Measurements from ENCODE around the gene DST.
"Not testable (repeated sequence)": the region's sequence is repeated elsewhere in the genome, so short reads cannot be mapped to it uniquely, and the experiment has no call there.

DST gene

DNA sequence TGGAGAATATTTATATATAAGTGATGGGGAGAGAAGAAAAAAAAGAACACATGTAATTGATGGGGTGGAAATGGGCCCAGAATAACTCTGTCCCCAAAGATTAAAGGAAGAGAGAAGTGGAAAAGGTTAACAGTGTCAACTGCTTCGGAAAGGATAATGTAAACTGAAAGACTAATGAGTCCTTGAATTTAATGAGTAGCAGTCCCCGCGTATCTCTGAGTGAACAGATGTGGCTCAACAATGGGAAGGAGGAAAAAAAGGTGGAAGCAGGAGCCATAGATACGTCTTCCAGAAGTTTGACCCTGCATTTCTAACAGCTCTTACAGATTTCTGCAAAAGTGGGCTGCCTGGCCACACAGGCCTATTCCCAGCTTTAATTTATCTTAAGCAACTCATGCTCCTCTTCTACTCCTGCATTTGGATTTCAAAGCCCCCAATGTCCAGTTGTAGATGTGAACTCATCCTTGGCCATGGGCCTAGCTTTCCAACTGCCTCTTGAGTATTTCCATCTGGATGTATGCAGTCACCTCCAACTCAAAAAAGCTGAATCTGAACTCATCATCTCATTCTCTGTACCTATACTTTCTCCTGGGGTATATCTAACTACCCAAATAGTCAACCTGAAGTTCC lies 61.3 kb downstream of the DST start:
- Mint-ChIP-seq H3K27me3 (no peaks in the 10 kb centered on the region), H3K4me1 (no peaks in the 10 kb centered on the region), H3K9me3 (no peaks in the 10 kb centered on the region), H3K4me3 (no peak overlapping the region), H3K27ac (no peak overlapping the region), H3K36me3 (ENCODE audit: low read depth) (no peaks in the 10 kb centered on the region)
- ATAC-seq (no peak), DNase-seq (no peak)

DNA sequence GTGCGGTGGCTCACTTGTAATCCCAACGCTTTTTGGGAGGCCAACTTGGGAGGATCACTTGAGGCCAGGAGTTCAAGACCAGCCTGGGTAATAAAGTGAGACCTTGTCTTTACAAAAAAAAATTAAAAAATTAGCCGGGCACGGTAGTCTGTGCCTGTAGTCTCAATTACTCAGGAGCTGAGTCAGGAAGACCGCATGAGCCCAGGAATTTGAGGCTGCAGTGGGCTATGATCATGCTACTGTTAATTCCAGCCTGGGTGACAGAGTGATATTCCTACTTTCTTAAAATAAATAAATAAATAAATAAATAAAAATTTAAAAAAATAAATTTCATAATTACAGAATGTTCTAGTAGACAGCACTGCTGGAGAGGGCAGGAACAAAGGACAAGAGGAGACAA lies 62.4 kb downstream of the DST start:
- Mint-ChIP-seq H3K27ac (no peak overlapping the region), H3K27me3 (no peaks in the 10 kb centered on the region), H3K36me3 (ENCODE audit: low read depth) (no peaks in the 10 kb centered on the region), H3K9me3 (no peaks in the 10 kb centered on the region), H3K4me1 (no peaks in the 10 kb centered on the region), H3K4me3 (no peak overlapping the region)
- no peak for DNase-seq
- no peak for ATAC-seq

DNA sequence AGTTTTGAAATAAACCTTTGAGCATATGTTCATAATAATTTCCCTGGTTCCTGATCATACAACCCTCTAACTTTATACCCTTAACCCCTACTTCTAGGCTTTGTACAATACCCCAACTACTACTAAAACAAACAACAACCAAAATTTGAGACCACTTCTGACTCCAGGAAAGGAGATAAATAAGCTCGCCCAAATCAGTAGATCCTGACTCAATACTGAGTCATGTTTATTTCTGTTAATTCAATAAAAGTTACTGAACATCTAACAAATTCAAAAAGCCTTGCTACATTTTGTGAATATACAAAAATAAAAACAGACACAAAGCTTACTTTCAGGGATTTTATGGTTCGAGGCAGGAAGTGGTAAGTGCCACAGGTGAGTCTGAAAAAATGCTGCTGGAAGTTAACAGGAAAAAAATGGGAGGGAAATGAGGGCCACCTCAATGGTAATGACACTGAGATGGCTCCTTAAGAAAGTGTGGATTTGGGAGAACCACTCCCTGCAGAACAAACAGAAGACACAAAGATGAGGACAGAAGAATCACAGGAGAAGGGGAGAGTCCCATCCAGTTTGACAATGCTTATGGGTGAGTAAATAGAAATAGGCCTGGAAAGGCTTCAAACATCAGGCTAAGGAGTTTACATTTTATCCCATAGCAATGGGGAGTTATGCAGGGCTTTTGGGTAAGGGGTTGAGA lies 63.4 kb downstream of the DST start:
- DNase-seq: no peak
- no peaks in the 10 kb centered on the region for H3K27me3 Mint-ChIP-seq
- H3K4me1 Mint-ChIP-seq: no peaks in the 10 kb centered on the region
- no peak overlapping the region for H3K4me3 Mint-ChIP-seq
- no peaks in the 10 kb centered on the region for H3K36me3 Mint-ChIP-seq (ENCODE audit: low read depth)
- H3K27ac Mint-ChIP-seq: no peak overlapping the region
- no peak for ATAC-seq
- no peaks in the 10 kb centered on the region for H3K9me3 Mint-ChIP-seq

GRCh38 chr6:56575736-56576135 lies 67.0 kb downstream of the DST start:
- DNase-seq (no peak), ATAC-seq (no peak)
- H3K27ac Mint-ChIP-seq: no peak overlapping the region
- H3K36me3 Mint-ChIP-seq (ENCODE audit: low read depth): no peaks in the 10 kb centered on the region
- no peaks in the 10 kb centered on the region for H3K27me3 Mint-ChIP-seq
- no peak overlapping the region for H3K4me3 Mint-ChIP-seq
- no peaks in the 10 kb centered on the region for H3K4me1 Mint-ChIP-seq
- H3K9me3 Mint-ChIP-seq: no peaks in the 10 kb centered on the region

- no peak overlapping the region for H3K4me3 Mint-ChIP-seq
- no peaks in the 10 kb centered on the region for H3K27me3 Mint-ChIP-seq
- ATAC-seq: no peak
- H3K27ac Mint-ChIP-seq: no peak overlapping the region
- no peak for DNase-seq
- H3K4me1 Mint-ChIP-seq: no peaks in the 10 kb centered on the region
- no peaks in the 10 kb centered on the region for H3K9me3 Mint-ChIP-seq
- no peaks in the 10 kb centered on the region for H3K36me3 Mint-ChIP-seq (ENCODE audit: low read depth)
These were observed 68.4 kb downstream of the DST start for GRCh38 chr6:56574292-56574691.

DNA sequence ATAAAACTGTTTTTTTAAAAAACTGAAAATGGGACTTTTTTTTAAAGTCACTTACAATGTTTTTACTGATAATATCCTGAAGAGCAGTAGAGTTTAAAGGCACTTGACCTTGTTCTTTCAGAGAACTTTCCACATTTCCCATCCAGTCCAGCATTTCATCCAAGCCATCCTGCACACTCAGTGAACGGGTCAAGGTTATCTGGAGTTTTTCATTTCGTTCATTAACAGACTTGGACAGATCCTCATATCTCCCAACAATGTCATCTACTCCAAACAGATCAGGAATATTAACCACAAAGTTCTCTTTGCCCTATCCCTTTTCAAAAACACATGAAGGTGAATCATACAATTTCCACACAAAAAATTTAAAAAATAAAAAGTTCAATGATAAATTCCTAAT lies 69.1 kb downstream of the DST start:
- ATAC-seq (no peak), DNase-seq (no peak)
- Mint-ChIP-seq H3K4me3 (no peak overlapping the region), H3K36me3 (ENCODE audit: low read depth) (no peaks in the 10 kb centered on the region), H3K9me3 (no peaks in the 10 kb centered on the region), H3K27me3 (no peaks in the 10 kb centered on the region), H3K4me1 (no peaks in the 10 kb centered on the region), H3K27ac (no peak overlapping the region)

- H3K4me3 Mint-ChIP-seq: no peak overlapping the region
- ATAC-seq (no peak), DNase-seq (no peak)
- no peaks in the 10 kb centered on the region for H3K4me1 Mint-ChIP-seq
- no peaks in the 10 kb centered on the region for H3K27me3 Mint-ChIP-seq
- H3K27ac Mint-ChIP-seq: no peak overlapping the region
- no peaks in the 10 kb centered on the region for H3K36me3 Mint-ChIP-seq (ENCODE audit: low read depth)
- no peaks in the 10 kb centered on the region for H3K9me3 Mint-ChIP-seq
These were observed 69.8 kb downstream of the DST start for GRCh38 chr6:56572788-56573471.

- no peak overlapping the region for H3K4me3 Mint-ChIP-seq
- no peak for ATAC-seq
- H3K27me3 Mint-ChIP-seq: no peaks in the 10 kb centered on the region
- H3K36me3 Mint-ChIP-seq (ENCODE audit: low read depth): no peaks in the 10 kb centered on the region
- no peak for DNase-seq
- no peaks in the 10 kb centered on the region for H3K4me1 Mint-ChIP-seq
- H3K9me3 Mint-ChIP-seq: no peaks in the 10 kb centered on the region
- H3K27ac Mint-ChIP-seq: no peak overlapping the region
These were observed 71.1 kb downstream of the DST start for GRCh38 chr6:56571605-56572004.

DNA sequence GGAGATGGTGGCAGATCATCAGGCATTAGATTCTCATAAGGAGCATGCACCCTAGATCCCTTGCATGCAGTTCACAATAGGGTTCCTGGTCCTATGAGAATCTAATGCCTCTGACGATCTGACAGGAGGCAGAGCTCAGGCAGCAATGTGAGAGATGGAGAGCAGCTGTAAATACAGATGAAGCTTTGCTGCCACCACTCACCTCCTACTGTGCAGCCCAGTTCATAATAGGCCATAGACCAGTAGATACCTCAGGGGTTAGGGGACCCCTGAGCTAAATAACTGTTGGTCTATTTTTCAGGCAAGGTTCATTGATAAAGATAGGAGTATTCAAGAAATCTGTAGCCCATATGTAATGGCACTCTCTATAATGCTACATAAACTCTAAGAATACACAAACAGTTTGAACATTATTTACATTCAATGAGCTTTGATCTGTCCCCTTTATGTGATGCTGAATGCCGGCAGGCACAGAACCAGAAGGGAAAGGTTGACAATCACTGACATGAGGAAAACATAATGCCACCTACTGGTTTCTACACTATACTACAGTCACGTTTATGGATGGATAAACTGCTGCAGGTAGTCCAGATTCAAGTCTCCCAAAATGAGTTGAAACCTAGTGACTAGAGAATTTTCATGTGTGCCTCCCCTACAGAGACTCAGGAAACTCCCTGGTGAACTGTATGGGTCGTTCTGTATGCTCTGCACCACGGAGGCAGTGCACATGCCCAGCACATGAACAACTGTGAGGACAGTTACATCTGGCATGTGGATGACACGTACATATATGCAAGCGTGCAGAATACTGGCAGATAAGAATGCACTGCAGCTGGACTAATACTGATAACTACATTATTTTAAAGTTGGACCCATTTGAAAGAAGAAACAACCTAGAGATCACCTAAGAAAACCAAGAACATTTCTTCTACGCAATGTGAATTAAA lies 72.0 kb downstream of the DST start:
- no peaks in the 10 kb centered on the region for H3K27me3 Mint-ChIP-seq
- ATAC-seq (no peak), DNase-seq (no peak)

GRCh38 chr6:56567501-56567900 lies 75.2 kb downstream of the DST start:
- Mint-ChIP-seq H3K27me3 (no peaks in the 10 kb centered on the region), H3K9me3 (no peaks in the 10 kb centered on the region), H3K36me3 (ENCODE audit: low read depth) (no peaks in the 10 kb centered on the region), H3K4me1 (no peaks in the 10 kb centered on the region), H3K4me3 (no peak overlapping the region), H3K27ac (no peak overlapping the region)
- DNase-seq (no peak), ATAC-seq (no peak)

More for the DNA sequence above, 72.0 kb downstream of the DST start:
- no peak overlapping the region for H3K4me3 Mint-ChIP-seq
- no peak overlapping the region for H3K27ac Mint-ChIP-seq
- no peaks in the 10 kb centered on the region for H3K36me3 Mint-ChIP-seq (ENCODE audit: low read depth)
- no peaks in the 10 kb centered on the region for H3K9me3 Mint-ChIP-seq
- H3K4me1 Mint-ChIP-seq: no peaks in the 10 kb centered on the region

DNA sequence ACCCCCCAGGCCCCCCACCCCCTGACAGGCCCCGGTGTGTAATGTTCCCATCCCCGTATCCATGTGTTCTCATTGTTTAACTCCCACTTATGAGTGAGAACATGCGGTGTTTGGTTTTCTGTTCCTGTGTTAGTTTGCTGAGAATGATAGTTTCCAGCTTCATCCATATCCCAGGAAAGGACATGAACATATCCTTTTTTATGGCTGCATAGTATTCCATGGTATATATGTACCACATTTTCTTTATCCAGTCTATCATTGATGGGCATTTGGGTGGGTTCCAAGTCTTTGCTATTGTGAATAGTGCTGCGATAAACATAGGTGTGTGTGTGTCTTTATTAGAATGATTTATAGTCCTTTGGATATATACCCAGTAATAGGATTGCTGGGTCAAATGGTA lies 80.0 kb downstream of the DST start:
- H3K4me3 Mint-ChIP-seq; DNase-seq; H3K27ac Mint-ChIP-seq; ATAC-seq; H3K27me3 Mint-ChIP-seq; H3K36me3 Mint-ChIP-seq (ENCODE audit: low read depth); H3K4me1 Mint-ChIP-seq; H3K9me3 Mint-ChIP-seq: not testable (repeated sequence)

GRCh38 chr6:56556751-56557540 lies 85.7 kb downstream of the DST start:
- Mint-ChIP-seq H3K36me3 (ENCODE audit: low read depth) (no peaks in the 10 kb centered on the region), H3K4me1 (no peaks in the 10 kb centered on the region), H3K27me3 (no peaks in the 10 kb centered on the region), H3K27ac (no peak overlapping the region), H3K9me3 (no peaks in the 10 kb centered on the region), H3K4me3 (no peak overlapping the region)
- ATAC-seq (no peak), DNase-seq (no peak)

- DNase-seq: no peak
- no peaks in the 10 kb centered on the region for H3K27me3 Mint-ChIP-seq
- no peak for ATAC-seq
- H3K4me3 Mint-ChIP-seq: no peak overlapping the region
- no peak overlapping the region for H3K27ac Mint-ChIP-seq
- H3K36me3 Mint-ChIP-seq (ENCODE audit: low read depth): no peaks in the 10 kb centered on the region
- no peaks in the 10 kb centered on the region for H3K4me1 Mint-ChIP-seq
- no peaks in the 10 kb centered on the region for H3K9me3 Mint-ChIP-seq
These were observed 87.2 kb downstream of the DST start for GRCh38 chr6:56555438-56555872.

Measured in activated naive CD8-positive, alpha-beta T cell treated with anti-CD3 and anti-CD28 coated beads, Interleukin-2, amount 50 U/mL, for 24 hours (primary cell).